ENCODE results near the gene RNGTT.

Gene RNGTT

DNA sequence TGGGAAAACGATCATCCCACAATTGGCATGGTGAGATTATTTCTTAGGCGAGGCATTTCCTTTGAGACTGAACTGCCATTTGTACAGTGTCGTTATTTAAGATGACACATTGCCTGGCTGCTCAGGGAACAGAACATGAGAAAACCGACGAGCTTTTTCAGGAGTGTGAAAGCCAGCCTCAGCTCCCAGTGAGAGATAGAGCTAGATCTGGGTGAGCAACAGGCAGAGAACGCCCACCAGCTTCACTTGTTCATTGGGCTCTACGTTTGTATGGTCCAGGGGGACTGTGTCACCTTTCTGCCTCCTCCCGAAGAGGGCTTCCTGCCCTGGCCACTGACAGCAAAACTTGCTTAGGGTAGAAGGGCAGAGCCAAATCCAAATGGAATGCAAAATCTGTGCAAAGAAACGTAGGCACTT, 378.1 kb downstream of the RNGTT start:
- H3K27ac ChIP-seq: no peak overlapping the region
- TF ChIP-seq, protein P1, sequence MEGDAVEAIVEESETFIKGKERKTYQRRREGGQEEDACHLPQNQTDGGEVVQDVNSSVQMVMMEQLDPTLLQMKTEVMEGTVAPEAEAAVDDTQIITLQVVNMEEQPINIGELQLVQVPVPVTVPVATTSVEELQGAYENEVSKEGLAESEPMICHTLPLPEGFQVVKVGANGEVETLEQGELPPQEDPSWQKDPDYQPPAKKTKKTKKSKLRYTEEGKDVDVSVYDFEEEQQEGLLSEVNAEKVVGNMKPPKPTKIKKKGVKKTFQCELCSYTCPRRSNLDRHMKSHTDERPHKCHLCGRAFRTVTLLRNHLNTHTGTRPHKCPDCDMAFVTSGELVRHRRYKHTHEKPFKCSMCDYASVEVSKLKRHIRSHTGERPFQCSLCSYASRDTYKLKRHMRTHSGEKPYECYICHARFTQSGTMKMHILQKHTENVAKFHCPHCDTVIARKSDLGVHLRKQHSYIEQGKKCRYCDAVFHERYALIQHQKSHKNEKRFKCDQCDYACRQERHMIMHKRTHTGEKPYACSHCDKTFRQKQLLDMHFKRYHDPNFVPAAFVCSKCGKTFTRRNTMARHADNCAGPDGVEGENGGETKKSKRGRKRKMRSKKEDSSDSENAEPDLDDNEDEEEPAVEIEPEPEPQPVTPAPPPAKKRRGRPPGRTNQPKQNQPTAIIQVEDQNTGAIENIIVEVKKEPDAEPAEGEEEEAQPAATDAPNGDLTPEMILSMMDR (conservative IDR thresholded peaks at IDR 0.05): no peak
- no peak for TF ChIP-seq ZFX (IDR thresholded peaks at IDR 0.05)

DNA sequence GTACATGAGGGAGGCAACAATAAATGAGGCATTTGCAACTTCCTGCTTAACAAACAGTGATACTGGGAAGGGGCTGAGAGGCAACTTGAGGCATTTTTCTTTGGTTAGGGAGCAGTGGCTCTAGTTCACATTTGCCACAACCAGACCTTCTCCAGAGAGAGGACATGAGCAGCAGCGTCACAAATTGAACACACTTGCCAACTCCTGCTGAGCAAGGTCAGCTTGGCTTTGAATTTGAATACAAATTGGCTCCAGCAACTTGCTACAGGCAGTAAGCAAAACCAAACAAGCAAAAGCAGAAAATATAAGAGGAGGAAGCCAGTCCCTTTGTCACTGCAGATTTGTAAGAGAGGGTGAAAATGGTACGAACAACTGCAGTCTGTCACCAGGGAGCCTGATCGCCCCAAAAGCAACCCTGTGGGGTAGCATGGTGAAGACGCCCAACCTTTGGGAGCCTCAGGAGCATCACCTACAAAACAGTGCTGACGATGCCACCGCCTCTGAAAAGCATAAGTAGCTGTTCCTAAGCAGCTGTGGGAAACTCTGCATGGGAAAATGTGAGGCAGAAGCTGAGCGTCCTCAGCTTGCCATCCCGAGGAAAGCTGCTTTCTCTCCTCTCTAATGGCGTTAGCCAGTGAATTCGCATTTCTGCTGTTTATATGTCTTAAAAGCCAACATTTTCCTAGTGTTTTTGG, 378.7 kb downstream of the RNGTT start:
- H3K27ac ChIP-seq: no peak overlapping the region
- TF ChIP-seq, protein P1 (conservative IDR thresholded peaks at IDR 0.05): no peak
- no peak for TF ChIP-seq ZFX (IDR thresholded peaks at IDR 0.05)

- no peak overlapping the region for H3K27ac ChIP-seq
- no peak for TF ChIP-seq ZFX (IDR thresholded peaks at IDR 0.05)
- TF ChIP-seq, protein P1 (conservative IDR thresholded peaks at IDR 0.05): no peak
Observed at GRCh38 chr6:88577461-88577860, 386.0 kb downstream of the RNGTT start.

DNA sequence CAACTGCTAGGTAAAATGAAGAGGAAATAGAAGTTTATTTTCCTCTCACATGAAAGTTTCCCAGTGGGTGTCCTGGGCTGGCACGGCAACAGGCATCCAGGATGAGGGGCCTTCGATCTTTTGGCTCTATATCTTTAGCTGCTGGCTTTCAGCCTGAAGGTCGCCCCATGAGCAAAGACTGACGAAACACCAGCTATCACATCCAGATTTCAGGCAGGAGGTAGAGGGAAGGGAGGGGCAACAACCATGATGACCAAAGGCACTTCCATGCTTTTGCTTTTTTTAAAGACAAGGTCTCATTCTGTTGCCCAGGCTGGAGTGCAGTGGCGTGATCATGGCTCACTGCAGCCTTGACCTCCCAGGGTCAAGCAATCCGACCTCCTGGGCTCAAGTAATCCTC, 387.9 kb downstream of the RNGTT start:
- H3K27ac ChIP-seq: no peak overlapping the region
- TF ChIP-seq, protein P1 (conservative IDR thresholded peaks at IDR 0.05): no peak
- TF ChIP-seq ZFX (IDR thresholded peaks at IDR 0.05): no peak

DNA sequence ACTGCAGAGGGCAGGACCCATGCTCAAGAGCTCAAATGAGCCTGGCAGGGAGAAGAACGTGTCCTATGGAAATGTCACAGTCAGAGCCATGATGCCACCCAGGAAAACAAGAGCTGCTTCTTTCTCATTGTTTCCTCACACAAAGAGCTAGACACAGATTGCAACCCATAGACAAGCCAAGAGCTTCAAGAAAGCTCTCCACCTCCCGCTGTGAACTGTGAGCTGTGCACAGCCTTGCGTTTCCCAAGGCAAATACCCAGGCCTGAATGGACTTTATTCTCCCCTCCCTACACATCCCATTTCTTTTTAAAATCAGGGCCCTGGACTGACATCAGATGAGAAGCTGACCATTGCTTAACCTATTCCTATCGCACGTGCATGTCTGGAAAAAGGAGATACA, 388.8 kb downstream of the RNGTT start:
- H3K27ac ChIP-seq: no peak overlapping the region
- no peak for TF ChIP-seq ZFX (IDR thresholded peaks at IDR 0.05)
- TF ChIP-seq, protein P1 (conservative IDR thresholded peaks at IDR 0.05): no peak

GRCh38 chr6:88574031-88574430, 389.4 kb downstream of the RNGTT start:
- no peak overlapping the region for H3K27ac ChIP-seq
- no peak for TF ChIP-seq ZFX (IDR thresholded peaks at IDR 0.05)
- TF ChIP-seq, protein P1 (conservative IDR thresholded peaks at IDR 0.05): no peak

GRCh38 chr6:88573561-88573960, 389.9 kb downstream of the RNGTT start:
- TF ChIP-seq, protein P1 (conservative IDR thresholded peaks at IDR 0.05): no peak
- TF ChIP-seq ZFX (IDR thresholded peaks at IDR 0.05): no peak
- no peak overlapping the region for H3K27ac ChIP-seq

Measured in C4-2B (cell line).